Mesodermal cell (in vitro differentiated cells): ENCODE results near the gene AFAP1.

Experiments
- H3K27ac ChIP-seq: 2 replicates; pipeline ENCODE4 v1.7.0; 2013; ENCODE audit warnings: mild to moderate bottlenecking, low read depth, low read length, moderate library complexity; ENCODE audit not compliant: severe bottlenecking
- H3K36me3 ChIP-seq: 2 replicates; pipeline ENCODE4 v1.7.1; 2013; ENCODE audit warnings: mild to moderate bottlenecking, low read length, moderate library complexity; ENCODE audit not compliant: control insufficient read depth, insufficient read depth
- H3K4me1 ChIP-seq: one replicate; pipeline ENCODE4 v1.7.1; 2013; ENCODE audit warnings: mild to moderate bottlenecking, low read length; ENCODE audit not compliant: insufficient read depth, control insufficient read depth, poor library complexity, severe bottlenecking
- H3K4me3 ChIP-seq: 2 replicates; pipeline ENCODE4 v1.7.0; 2013; ENCODE audit warnings: low read length, control low read depth, mild to moderate bottlenecking; ENCODE audit not compliant: insufficient read depth, poor library complexity, severe bottlenecking; ENCODE audit errors: extremely low read depth
- H3K9me3 ChIP-seq: 2 replicates; pipeline ENCODE4 v1.7.1; 2013; ENCODE audit warnings: mild to moderate bottlenecking, low read length, moderate library complexity; ENCODE audit not compliant: control insufficient read depth
- WGBS, 2 experiments: methylation state at CpG; one replicate each; pipeline ENCODE4 v1.1.5; 2013; ENCODE audit warnings: missing lambda C conversion rate in 2 of 2; ENCODE audit not compliant: insufficient coverage in 2 of 2; 5-methylcytosine and 5-hydroxymethylcytosine counted together

AFAP1 gene

DNA sequence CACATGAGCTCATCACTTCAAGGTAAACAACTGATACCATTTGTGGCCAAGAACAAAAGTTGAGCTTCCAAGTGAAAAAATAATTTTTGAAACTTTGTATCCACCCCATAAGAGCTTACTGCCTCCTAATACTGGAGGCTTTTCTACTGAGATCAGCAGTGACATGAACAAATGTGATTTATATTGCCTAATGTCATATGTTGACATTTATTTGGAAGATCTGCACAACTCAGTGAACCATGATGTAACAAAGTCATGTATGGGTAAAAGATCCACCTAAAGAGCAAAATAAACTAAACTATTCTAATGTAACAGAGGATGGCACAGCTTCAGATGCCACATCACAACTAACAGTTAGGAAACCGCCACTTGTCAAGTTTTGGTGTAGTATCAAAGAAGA, 65.8 kb downstream of the AFAP1 start:
- H3K27ac ChIP-seq: no peak overlapping the region
- H3K4me1 ChIP-seq: peaks cover 19% of the 10 kb centered on the region
- peaks cover 32% of the 10 kb centered on the region for H3K36me3 ChIP-seq
- WGBS, 2 experiments: no CpG with 5 or more reads among the region's 1 CpG
- H3K9me3 ChIP-seq: peaks cover 12% of the 10 kb centered on the region
- no peak overlapping the region for H3K4me3 ChIP-seq

DNA sequence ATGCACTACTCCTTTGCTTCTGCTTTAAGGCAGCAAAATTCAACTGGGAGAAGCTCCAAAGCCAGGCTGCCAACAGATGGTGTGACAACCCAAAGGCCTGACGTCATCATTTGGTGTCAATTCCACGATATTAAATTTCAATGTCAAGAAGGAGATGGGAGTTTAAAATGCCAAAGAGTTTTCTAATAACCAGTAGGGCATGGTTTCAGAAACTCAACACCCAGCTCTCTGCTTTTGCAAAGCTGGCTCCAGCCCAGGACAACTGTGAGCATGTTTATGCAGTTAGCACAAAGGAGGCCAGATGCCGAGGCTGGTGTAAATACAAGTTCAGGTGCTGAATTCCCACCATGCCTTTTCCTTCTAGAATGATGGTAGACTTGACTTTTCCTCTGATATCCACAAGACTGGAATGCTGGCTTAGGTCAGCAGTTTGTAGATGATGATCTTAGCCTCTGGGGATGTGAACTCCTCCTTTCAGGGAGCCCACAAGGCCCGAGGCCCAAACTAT, 67.3 kb downstream of the AFAP1 start:
- WGBS, 2 experiments: 67 to 86% methylated on average over 1 of the region's 4 CpGs

GRCh38 chr4:7871356-7871755, 68.3 kb downstream of the AFAP1 start:
- no peak overlapping the region for H3K4me3 ChIP-seq
- H3K27ac ChIP-seq: no peak overlapping the region
- WGBS, 2 experiments: 92 to 93% methylated on average over 15 to 16 of the region's 16 CpGs

More for the DNA sequence above, 67.3 kb downstream of the AFAP1 start:
- Histone ChIP-seq H3K27ac (no peak overlapping the region), H3K4me1 (peaks cover 23% of the 10 kb centered on the region), H3K36me3 (peaks cover 43% of the 10 kb centered on the region), H3K4me3 (no peak overlapping the region), H3K9me3 (peaks cover 12% of the 10 kb centered on the region)

DNA sequence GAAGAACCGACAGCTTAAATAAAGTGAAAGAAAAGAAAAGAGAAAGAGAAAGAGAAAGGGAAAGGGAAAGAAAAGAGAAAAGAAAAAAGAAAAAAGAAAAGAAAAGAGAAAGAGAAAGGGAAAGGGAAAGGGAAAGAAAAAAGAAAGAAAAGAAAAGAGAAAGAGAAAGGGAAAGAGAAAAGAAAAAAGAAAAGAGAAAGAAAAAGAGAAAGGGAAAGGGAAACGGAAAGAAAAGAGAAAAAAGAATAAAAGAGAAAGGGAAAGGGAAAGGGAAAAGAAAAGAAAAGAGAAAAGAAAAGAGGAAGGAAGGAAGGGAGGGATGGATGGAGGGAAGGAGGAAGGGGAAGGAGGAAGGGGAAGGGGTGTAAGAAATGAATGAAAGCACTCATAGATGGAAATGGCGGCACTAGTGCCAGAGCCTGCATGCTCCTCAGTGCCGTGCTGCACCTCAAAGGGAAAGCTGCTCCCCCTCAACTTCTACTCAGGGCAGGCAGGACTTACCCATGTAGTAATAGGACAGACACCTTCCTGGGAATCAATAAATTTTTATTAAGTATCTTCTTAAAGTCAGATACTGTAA, 70.7 kb downstream of the AFAP1 start:
- H3K36me3 ChIP-seq: peaks cover 67% of the 10 kb centered on the region
- H3K27ac ChIP-seq: no peak overlapping the region
- WGBS, 2 experiments: 98 to 100% methylated on average over 2 to 3 of the region's 4 CpGs
- H3K4me1 ChIP-seq: peaks cover 15% of the 10 kb centered on the region
- H3K4me3 ChIP-seq: no peak overlapping the region
- peaks cover 14% of the 10 kb centered on the region for H3K9me3 ChIP-seq

More at GRCh38 chr4:7871356-7871755, 68.3 kb downstream of the AFAP1 start:
- Histone ChIP-seq H3K4me1 (peaks cover 17% of the 10 kb centered on the region), H3K9me3 (peaks cover 12% of the 10 kb centered on the region), H3K36me3 (peaks cover 51% of the 10 kb centered on the region)

GRCh38 chr4:7868436-7868775, 71.3 kb downstream of the AFAP1 start:
- peaks cover 11% of the 10 kb centered on the region for H3K9me3 ChIP-seq
- peaks cover 15% of the 10 kb centered on the region for H3K4me1 ChIP-seq
- WGBS, 2 experiments: 96 to 97% methylated on average over 5 to 6 of the region's 6 CpGs
- peaks cover 71% of the 10 kb centered on the region for H3K36me3 ChIP-seq
- no peak overlapping the region for H3K27ac ChIP-seq
- H3K4me3 ChIP-seq: no peak overlapping the region

DNA sequence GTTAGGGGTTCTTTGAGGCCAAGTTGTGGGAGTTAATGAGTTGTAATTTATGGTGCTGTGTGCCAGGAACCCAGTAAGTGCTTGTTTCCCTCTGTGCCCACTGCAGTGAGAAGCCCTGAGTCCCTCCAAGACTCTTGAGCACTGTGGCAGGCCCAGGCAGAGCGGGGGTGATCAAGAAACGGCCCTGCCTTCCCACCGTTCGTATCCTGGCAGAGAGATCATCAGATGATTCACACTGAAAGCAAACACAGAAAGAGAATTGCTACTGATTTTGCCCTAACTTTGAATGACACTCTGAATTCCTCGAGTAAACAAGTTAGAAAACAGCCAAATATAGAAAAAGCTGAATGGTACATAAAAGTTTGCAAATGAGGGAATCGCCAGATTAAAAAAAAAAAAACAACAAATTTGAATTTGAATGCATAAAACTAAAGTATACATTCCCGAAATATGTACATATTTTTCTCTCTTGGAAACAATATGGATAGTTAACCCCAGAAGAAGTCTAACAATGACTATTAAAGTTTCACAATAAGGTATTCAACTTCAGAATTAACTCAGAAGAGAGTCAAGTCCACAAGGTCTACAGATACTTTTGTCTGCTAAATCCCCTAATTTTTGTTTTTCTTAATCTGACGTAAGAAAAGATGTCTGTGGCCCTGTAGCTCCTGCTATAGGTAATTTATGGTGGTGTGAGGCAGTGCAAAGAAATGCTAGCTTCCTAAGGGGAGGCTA, 71.8 kb downstream of the AFAP1 start:
- Histone ChIP-seq H3K4me1 (peaks cover 17% of the 10 kb centered on the region), H3K4me3 (no peak overlapping the region), H3K27ac (no peak overlapping the region), H3K9me3 (peaks cover 10% of the 10 kb centered on the region), H3K36me3 (peaks cover 71% of the 10 kb centered on the region)
- 80 to 100% methylated on average over 2 to 4 of the region's 8 CpGs for WGBS, 2 experiments

DNA sequence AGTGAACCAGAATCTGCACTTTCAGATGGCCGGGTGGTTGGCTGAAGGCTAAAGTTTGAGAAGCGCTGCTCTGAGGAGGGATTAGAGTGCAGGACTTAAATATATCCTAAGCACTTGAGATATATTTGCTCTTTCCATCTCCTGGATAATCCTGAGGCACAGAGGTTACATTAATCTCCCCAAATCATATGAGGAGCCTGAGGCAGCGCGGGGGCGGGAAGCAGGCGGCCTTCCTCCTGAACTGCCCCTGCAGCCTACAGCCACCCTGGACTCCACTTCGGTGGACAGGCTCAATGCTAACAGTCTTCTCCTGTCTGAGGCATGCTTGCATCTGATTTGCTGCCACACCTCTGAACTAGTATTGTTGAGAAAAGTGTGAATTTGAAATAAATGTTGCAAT, 72.5 kb downstream of the AFAP1 start:
- 84 to 100% methylated on average over 5 of the region's 7 CpGs for WGBS, 2 experiments
- peaks cover 10% of the 10 kb centered on the region for H3K9me3 ChIP-seq
- H3K27ac ChIP-seq: no peak overlapping the region
- peaks cover 68% of the 10 kb centered on the region for H3K36me3 ChIP-seq
- no peak overlapping the region for H3K4me3 ChIP-seq
- H3K4me1 ChIP-seq: peaks cover 22% of the 10 kb centered on the region

- peaks cover 7% of the 10 kb centered on the region for H3K9me3 ChIP-seq
- H3K27ac ChIP-seq: no peak overlapping the region
- peaks cover 59% of the 10 kb centered on the region for H3K36me3 ChIP-seq
- H3K4me1 ChIP-seq: peaks cover 36% of the 10 kb centered on the region
- H3K4me3 ChIP-seq: no peak overlapping the region
- 95 to 97% methylated on average over 4 to 5 of the region's 5 CpGs for WGBS, 2 experiments
Observed at GRCh38 chr4:7865533-7865932, 74.1 kb downstream of the AFAP1 start.

DNA sequence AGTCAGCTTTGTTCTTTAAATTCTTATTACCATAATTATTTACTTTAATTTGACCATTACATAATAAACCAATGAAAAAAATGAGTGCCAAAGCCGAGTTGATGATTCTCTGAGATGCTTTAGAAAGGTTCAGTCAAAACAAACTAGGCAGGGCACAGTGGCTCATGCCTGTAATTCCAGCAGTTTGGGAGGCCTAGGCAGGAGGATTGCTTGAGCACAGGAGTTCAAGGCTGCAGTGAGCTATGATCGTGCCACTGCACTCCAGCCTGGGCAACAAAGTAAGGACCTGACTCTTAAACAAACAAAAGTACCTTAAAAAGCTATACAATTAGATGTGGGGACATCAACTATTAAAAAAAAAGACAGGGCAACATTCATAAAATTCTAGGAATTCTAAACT, 75.0 kb downstream of the AFAP1 start:
- Histone ChIP-seq H3K4me3 (no peak overlapping the region), H3K4me1 (peaks cover 38% of the 10 kb centered on the region), H3K27ac (no peak overlapping the region), H3K9me3 (peaks cover 7% of the 10 kb centered on the region), H3K36me3 (peaks cover 58% of the 10 kb centered on the region)
- 89% methylated on average over 1 of the region's 2 CpGs; no CpG with 5 or more reads in 1 of the 2 experiments for WGBS, 2 experiments

- 92% methylated on average over 3 to 4 of the region's 4 CpGs for WGBS, 2 experiments
- no peak overlapping the region for H3K27ac ChIP-seq
- H3K36me3 ChIP-seq: peaks cover 58% of the 10 kb centered on the region
- peaks cover 38% of the 10 kb centered on the region for H3K4me1 ChIP-seq
- H3K4me3 ChIP-seq: no peak overlapping the region
- peaks cover 7% of the 10 kb centered on the region for H3K9me3 ChIP-seq
Observed at GRCh38 chr4:7863911-7864681, 75.6 kb downstream of the AFAP1 start.
